GM12801 (cell line): Measurements from ENCODE around the gene DCAF4L1.

Experiments
- CTCF ChIP-seq: IDR thresholded peaks from one replicate; pipeline ENCODE4 v1.5.1; 2011; ENCODE audit warnings: control low read depth; ENCODE audit not compliant: insufficient read length; ENCODE audit errors: extremely low read depth

The DCAF4L1 gene

GRCh38 chr4:41981456-41981855 is at the start of gene DCAF4L1:
Gene DCAF4L1 (plus strand): TSS chr4:41981756. CDS start chr4:41981793, 37 bp downstream.
- no peak for TF ChIP-seq CTCF

- no peak for TF ChIP-seq CTCF
Measured at GRCh38 chr4:41932988-41933387, 48.6 kb upstream of the DCAF4L1 start.

GRCh38 chr4:41933997-41934503 is 47.5 kb upstream of the DCAF4L1 start:
- no peak for TF ChIP-seq CTCF

GRCh38 chr4:41934514-41934900 is 47.0 kb upstream of the DCAF4L1 start:
- TF ChIP-seq CTCF: no peak

GRCh38 chr4:41934901-41935651 is 46.5 kb upstream of the DCAF4L1 start, which contains the start of gene TMEM33:
Gene TMEM33 (plus strand): TSS chr4:41935429. CDS start chr4:41935485, 56 bp downstream.
- no peak for TF ChIP-seq CTCF

- TF ChIP-seq CTCF: no peak
Measured at GRCh38 chr4:41935652-41936021, 45.9 kb upstream of the DCAF4L1 start.

- no peak for TF ChIP-seq CTCF
Measured at GRCh38 chr4:41939016-41939626, 42.4 kb upstream of the DCAF4L1 start.
